ENCODE results near the gene GRIK3. TPM values are rescaled to one million over a fixed set of nuclear protein-coding genes. Genes with fewer than 3 reads are reported as not detected.

The GRIK3 gene
- total and polyA plus RNA-seq, 3 donors from 2014 or later, result 0.99 to 6.3 (median 3.1) TPM

GRCh38 chr1:36792292-36792691 lies 242.0 kb downstream of the GRIK3 start:
- DNase-seq, result no peak
- WGBS, 2 donors, result 66 to 77% methylated on average over 6 to 8 of the region's 8 CpGs
- intact Hi-C loops (cut with DNase I; ENCODE audit: low total_unique reads), result no loop called here
- Histone ChIP-seq H3K27me3 (no peaks in the 10 kb centered on the region), H3K27ac (no peak overlapping the region), H3K4me3 (no peak overlapping the region), H3K4me1 (peaks cover 5% of the 10 kb centered on the region), H3K36me3 (ENCODE audit: low read depth, missing control alignments) (no peaks in the 10 kb centered on the region), H3K9me3 (no peaks in the 10 kb centered on the region)
- no peak for TF ChIP-seq POLR2A (IDR thresholded peaks at IDR 0.05)
- no peak for TF ChIP-seq CTCF (IDR thresholded peaks at IDR 0.05)

- Histone ChIP-seq H3K27ac (no peak overlapping the region), H3K27me3 (no peaks in the 10 kb centered on the region), H3K9me3 (no peaks in the 10 kb centered on the region), H3K36me3 (ENCODE audit: low read depth, missing control alignments) (no peaks in the 10 kb centered on the region), H3K4me3 (no peak overlapping the region), H3K4me1 (peaks cover 5% of the 10 kb centered on the region)
- intact Hi-C loops (cut with DNase I; ENCODE audit: low total_unique reads), result no loop called here
- TF ChIP-seq POLR2A (IDR thresholded peaks at IDR 0.05) (no peak), CTCF (IDR thresholded peaks at IDR 0.05) (no peak)
- no peak for DNase-seq
- WGBS, 2 donors, result 81 to 85% methylated on average over 10 of the region's 10 CpGs
Measured at GRCh38 chr1:36790191-36790590, 244.1 kb downstream of the GRIK3 start.

- Histone ChIP-seq H3K4me3 (no peak overlapping the region), H3K27ac (no peak overlapping the region), H3K9me3 (no peaks in the 10 kb centered on the region), H3K4me1 (peaks cover 5% of the 10 kb centered on the region), H3K36me3 (ENCODE audit: low read depth, missing control alignments) (no peaks in the 10 kb centered on the region), H3K27me3 (no peaks in the 10 kb centered on the region)
- intact Hi-C loops (cut with DNase I; ENCODE audit: low total_unique reads), result no loop called here
- TF ChIP-seq CTCF (IDR thresholded peaks at IDR 0.05), result no peak
- TF ChIP-seq POLR2A (IDR thresholded peaks at IDR 0.05), result no peak
- DNase-seq, result no peak
Measured at GRCh38 chr1:36789535-36789934, 244.8 kb downstream of the GRIK3 start.

GRCh38 chr1:36787312-36787913 lies 246.9 kb downstream of the GRIK3 start:
- 34 to 51% methylated on average over 9 to 12 of the region's 12 CpGs for WGBS, 2 donors
- intact Hi-C loops (cut with DNase I; ENCODE audit: low total_unique reads), result no loop called here
- H3K36me3 ChIP-seq (ENCODE audit: low read depth, missing control alignments), result no peaks in the 10 kb centered on the region
- DNase-seq, result peak; percentile 19
- no peak overlapping the region for H3K4me3 ChIP-seq
- no peak overlapping the region for H3K27ac ChIP-seq
- no peaks in the 10 kb centered on the region for H3K27me3 ChIP-seq
- peaks cover 5% of the 10 kb centered on the region for H3K4me1 ChIP-seq
- TF ChIP-seq CTCF (IDR thresholded peaks at IDR 0.05), result no peak
- TF ChIP-seq POLR2A (IDR thresholded peaks at IDR 0.05), result no peak
- no peaks in the 10 kb centered on the region for H3K9me3 ChIP-seq

GRCh38 chr1:36786425-36786824 lies 247.9 kb downstream of the GRIK3 start:
- Histone ChIP-seq H3K27me3 (no peaks in the 10 kb centered on the region), H3K36me3 (ENCODE audit: low read depth, missing control alignments) (no peaks in the 10 kb centered on the region), H3K4me3 (no peak overlapping the region), H3K27ac (no peak overlapping the region), H3K4me1 (peaks cover 5% of the 10 kb centered on the region), H3K9me3 (no peaks in the 10 kb centered on the region)
- TF ChIP-seq POLR2A (IDR thresholded peaks at IDR 0.05) (no peak), CTCF (IDR thresholded peaks at IDR 0.05) (no peak)
- intact Hi-C loops (cut with DNase I; ENCODE audit: low total_unique reads), result no loop called here
- no peak for DNase-seq
- WGBS, 2 donors, result 78 to 90% methylated on average over 5 of the region's 5 CpGs
